Measurements from ENCODE around the gene UNK.
"Not testable (repeated sequence)": the region's sequence is repeated elsewhere in the genome, so short reads cannot be mapped to it uniquely, and the experiment has no call there.

Gene UNK

DNA sequence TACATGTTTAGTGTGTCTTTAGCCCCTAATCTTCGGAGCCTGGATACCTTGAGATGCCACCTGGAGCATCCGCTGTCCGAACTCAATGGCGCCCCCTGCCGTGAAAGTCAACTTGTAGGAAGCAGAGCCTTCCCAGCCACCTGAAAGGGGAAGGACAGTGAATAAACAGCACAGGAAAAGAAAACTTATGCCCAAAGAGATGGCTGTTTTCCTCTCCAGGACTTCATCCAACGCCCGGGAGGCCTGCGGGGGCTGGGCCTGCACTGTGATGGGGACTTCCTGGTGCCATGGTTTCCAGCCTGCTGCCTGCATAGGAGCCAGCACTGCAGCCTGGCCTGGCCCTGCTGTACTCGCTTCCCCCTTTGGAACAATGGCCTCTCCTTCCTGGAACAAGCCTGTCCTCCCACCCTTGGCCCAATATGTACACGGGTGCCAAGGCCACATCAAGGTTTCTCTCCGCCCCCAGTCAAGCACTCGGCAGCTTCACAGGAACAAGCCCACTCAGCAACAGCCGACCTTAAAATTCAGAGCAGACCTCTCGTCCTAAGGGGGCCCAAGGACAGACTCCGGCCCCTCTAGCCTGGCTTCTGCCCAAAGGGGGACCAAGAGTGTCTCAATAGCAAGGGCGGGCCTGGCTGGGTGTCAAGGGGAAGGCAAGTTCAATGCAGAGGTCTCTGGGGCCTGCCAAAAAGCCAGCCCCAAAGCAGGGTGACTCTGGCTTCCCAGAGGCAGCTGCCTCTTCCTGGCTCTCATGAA, 64.1 kb downstream of the UNK start:
- peak in 1 of 2 donors; percentile 58 for DNase-seq (ENCODE audit: low read depth in 2 of 2)

DNA sequence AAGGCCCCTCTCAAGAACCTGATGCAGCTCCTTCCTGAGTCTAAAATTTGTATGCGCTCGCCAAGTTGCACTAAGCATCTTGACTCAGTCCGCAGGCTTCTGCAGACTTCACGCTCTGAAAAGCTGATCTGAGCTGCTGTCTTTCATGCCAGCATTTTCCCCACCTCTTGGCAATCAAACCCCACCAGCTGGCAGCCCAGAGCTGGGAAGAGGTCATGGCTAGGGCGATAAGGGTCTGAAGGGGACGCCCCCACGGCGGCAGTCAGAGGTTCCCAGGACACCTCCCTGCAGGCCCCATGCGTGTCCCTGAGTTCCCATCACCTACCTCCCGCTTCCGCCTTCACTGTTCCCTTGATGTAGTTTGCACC, 64.7 kb downstream of the UNK start:
- DNase-seq (ENCODE audit: low read depth in 2 of 2): no peak

DNA sequence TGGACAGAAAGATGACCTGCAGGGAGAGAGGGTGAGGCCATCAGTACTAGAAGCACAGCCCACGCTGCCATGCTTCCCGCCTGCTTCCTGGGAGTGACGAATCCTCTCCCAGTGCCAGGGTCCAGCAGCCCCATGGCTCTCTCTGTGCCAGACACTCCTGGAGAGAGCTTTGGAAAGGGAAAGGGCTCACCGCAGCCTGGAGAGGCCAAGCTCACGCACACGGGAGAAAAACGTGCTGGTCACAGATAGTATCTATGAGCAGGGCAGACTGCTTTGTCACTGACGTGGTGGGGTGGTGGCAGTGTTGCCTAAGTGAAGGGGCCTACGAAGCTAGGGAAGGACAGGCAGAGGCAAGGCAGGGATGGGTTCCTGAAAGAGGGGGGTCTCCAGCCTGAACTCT, 65.1 kb downstream of the UNK start:
- no peak for DNase-seq (ENCODE audit: low read depth in 2 of 2)

DNA sequence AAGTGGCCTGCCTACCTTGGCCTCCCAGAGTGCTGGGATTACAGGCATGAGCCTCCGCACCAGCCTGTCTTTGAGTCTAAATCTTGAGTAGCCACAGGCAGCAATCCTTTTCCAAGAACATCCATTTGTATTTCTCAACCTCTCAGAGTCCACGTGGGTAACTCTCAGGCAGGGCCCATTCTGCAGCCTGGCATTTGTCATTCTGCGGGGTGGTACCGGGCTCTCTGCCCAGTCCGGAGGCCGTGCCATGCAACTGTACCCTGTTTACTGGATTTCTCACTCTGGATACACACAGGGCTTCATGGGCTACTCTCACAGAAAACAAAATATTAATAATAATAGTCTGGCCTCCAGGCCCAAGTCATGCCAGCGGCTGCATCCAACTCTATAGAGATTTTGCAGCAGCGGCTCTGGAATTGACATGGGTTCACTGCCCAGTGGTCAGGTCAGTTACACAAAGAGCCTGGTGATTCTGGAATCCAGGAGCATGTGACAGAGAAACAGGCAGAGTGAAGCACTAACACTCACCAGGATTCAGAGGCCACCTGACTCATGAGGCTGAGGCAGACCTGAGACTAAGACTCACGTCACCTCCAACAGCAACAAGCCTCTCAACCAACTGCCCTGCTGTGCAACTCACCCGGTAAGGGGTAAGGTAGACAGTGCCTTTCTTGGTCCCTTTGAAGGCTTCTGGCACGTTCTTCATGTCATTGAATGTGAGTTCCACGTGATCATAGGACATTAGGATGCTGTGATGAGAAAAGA, 66.5 kb downstream of the UNK start:
- DNase-seq (ENCODE audit: low read depth in 2 of 2): no peak

DNA sequence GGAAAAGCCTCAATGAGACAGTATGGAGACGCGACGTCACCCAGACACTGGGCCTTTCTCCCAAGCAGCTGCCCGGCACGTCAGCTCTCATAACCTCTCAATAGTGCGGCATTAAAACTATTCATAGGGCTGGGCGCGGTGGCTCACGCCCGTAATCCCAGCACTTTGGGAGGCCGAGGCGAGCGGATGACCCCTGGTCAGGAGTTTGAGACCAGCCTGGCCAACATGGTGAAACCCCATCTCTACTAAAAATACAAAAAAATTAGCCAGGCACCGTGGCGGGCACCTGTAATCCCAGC, 67.0 kb downstream of the UNK start:
- DNase-seq (ENCODE audit: low read depth in 2 of 2): not testable (repeated sequence)

DNA sequence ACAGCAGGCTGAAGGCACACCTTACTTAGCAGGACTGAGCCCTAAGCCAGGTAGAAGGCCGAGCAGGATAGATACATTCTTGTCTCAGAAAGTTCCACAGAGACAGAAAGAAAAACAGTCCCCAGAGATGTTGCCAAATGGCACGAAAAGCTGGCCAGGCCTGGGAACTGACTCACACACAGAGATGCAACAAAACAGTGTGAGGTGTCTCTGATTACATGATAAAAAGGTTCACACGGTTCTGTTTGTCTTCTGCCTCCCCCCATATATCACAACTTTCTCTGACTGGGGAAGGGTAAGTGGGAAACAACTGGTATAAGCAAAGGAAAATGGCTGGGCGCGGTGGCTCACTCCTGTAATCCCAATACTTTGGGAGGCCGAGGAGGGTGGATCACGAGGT, 68.8 kb downstream of the UNK start:
- no peak for DNase-seq (ENCODE audit: low read depth in 2 of 2)

DNA sequence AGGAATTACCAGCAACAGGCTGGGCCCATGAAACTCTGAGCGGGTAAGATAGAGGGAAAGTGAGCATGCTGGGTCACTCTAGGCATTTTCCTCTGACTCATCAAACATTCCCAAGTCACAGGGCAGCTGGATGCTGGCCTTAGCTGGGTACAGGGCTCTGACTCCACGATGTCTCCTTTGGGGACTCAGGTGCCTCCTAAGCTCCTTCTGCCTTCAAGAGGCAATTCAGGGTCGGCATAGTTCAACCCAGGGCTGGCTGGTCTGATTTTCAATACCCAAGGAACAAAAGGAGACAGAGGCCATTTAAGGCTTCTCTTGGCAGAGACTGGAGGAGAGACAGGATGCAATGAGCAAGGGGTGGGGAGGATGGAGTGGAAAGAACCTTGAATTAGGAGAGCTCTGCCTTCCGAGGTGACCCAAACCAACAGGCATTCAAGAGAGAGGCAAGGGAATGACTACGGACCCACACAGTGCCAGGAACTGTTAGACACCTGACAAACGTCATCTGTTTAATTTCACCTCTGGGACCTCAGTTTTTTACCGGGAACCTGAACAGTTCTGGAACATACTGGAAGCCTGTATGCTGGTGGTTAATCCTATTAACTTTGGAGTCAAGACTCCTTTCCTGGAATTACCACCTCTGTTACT, 69.6 kb downstream of the UNK start:
- DNase-seq (ENCODE audit: low read depth in 2 of 2): no peak

DNA sequence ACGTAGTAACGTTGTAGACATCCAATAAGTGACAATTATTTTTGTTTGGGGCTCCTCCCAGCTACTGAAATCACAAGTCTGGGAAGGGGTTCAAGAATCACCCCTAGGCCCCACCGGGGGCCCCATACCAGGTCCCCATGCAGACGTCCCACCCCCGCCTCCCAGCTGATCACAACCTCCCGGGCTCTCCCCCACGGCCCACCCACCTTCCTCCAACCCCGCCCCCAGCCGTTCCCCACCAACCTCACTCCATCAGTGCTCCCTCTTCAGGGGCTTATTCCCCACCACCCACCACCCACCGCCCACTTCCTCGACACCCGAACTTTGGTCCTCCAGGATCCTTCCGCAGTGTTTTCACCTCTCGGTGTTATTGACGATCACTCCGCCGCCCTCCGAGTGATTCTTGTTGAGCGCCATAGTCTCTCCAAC, 70.3 kb downstream of the UNK start:
- no peak for DNase-seq (ENCODE audit: low read depth in 2 of 2)

DNA sequence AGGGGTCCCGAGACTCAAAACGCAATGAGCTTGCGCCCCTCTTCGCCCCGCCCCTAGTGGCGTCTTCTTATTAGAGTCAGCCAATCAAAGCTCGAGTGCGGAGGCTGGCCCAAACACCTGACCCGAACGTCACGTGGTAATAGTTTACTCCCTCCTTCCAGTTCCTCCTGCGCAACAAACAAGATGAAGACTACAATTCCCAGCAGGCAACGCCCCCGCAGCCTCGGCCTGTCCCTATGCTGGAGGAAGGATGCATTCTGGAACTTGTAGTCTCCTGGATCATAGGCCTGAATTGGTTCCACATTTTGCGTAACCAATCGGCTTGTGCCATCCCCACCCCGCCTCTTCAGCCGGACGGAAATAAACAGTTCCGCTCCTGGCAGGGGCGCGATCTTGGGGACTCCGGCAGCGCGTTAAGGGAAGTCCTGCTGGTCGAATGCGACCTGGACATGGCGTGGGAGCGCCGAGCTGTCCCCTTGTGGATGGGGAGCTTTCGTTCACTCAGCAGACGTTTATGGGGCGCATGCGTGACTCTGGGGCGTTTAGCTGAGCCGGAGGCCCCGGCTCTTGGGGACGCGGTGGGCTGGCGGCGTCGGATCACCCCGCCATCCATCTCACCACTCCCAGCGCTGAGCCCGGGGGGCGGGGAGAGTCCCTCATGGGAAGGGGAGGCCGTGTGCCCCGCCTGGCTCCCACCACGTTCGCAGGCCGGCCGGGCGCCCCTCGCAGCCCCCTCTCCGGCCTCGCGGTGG, 70.9 kb downstream of the UNK start, which contains the start of gene WBP2:
TSS of gene WBP2 (minus strand) at position 26 of the 752 bp plus-strand sequence. CDS start 38 bp downstream, outside the sequence.
- DNase-seq (ENCODE audit: low read depth in 2 of 2): peak; percentile 94 to 99

DNA sequence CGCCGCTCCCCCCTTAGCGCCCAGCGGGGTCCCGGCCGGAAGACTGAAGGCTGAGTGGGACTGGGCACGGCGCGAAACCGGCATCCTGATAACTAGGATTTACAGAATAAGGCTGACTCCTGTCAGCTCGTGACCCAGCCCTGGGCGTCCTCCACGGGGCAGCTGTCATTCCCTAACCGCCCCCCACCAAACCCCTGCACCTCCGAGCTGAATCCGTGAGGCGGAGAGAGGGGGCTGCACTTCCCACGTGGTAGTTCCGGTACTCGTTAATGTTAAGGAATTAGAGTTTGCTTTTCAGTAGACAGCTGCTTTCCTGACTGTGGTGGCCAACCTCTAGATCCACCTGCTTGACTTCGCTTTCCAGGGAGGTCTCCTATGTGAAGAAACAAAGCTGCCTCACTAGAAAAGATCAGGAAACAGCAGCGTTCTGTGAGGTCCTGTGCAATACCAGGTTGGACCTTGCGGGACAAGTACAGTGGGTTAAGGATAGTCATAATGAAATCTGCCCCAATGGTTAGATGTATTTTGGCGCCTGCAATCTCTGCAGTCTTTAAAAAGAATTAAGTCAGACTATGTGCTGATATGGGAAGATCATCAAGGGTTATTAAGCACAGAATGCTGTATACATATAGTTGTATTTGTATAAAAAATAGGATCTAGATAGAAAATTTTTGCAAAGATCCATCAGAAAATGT, 71.6 kb downstream of the UNK start:
- DNase-seq (ENCODE audit: low read depth in 2 of 2): no peak

DNA sequence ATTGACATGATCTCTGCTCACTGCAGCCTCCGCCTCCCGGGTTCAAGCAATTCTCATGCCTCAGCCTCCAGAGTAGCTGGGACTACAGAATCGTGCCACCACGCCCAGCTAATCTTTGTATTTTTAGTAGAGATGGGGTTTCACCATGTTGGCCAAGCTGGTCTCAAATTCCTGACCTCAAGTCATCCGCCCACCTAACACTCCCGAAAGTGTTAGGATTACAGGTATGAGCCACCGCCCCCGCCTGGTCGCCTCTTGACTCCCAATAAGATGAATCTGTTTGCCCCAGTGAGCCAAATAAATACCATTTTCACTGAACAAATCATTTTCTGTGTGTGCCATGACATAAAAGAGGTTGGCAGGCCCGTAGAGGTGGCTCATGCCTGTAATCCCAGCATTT, 74.8 kb downstream of the UNK start:
- not testable (repeated sequence) for DNase-seq (ENCODE audit: low read depth in 2 of 2)

DNA sequence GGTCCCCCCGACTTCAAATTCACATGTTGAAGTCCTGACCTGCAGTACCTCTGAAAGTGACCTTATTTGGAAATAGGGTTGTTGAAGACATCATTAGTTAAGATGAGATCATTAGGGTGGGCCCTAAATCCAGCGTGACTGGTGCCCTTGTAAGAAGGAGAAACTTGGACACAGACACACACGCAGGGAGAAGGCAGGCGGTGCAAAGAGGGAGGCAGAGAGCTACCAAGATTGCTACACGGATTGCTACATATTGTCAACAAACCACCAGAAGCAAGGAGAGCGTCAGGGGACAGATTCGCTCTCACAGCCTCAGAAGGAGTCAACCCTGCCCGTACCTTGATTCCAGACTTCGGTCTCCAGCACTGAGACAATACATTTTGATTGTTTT, 77.3 kb downstream of the UNK start:
- no peak for DNase-seq (ENCODE audit: low read depth in 2 of 2)

DNA sequence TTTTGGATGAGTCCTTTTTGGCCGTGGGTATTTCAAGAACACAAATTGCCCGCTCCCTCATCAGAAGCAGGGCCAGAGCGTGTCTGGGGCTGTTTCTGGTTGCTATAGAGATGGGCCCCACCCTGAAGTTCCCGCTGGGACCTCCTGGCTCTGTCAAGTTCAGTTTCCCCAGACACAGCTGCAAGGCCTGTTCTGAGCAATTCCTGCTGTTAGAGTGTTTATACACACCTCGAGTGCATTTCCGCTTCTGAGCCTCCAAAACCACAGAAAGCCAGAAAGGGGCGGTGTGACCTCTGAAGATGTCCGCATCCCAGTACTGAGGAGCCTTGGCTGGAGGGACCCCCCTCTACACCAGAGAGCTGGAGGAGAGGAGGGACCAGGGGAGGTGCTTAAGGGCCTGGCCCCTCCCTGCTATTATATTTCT, 79.9 kb downstream of the UNK start:
- no peak for DNase-seq (ENCODE audit: low read depth in 2 of 2)

DNA sequence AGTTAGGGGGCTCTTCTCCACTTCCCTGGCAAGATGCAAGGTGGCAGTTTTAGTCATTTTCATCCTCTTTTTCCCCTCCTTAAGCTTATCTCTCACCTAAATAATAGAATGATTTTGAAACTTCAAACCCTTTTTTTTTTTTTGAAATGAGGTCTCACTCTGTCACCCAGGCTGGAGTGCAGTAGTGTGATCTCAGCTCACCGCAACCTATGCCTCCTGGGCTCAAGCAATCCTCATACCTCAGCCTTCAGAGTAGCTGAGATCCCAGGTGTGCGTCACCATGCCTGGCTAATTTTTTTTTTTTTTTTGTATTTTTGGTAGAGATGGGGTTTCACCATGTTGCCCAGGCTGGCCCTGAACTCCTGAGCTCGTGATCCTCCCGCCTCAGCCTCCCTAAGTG, 80.3 kb downstream of the UNK start:
- DNase-seq (ENCODE audit: low read depth in 2 of 2): not testable (repeated sequence)

DNA sequence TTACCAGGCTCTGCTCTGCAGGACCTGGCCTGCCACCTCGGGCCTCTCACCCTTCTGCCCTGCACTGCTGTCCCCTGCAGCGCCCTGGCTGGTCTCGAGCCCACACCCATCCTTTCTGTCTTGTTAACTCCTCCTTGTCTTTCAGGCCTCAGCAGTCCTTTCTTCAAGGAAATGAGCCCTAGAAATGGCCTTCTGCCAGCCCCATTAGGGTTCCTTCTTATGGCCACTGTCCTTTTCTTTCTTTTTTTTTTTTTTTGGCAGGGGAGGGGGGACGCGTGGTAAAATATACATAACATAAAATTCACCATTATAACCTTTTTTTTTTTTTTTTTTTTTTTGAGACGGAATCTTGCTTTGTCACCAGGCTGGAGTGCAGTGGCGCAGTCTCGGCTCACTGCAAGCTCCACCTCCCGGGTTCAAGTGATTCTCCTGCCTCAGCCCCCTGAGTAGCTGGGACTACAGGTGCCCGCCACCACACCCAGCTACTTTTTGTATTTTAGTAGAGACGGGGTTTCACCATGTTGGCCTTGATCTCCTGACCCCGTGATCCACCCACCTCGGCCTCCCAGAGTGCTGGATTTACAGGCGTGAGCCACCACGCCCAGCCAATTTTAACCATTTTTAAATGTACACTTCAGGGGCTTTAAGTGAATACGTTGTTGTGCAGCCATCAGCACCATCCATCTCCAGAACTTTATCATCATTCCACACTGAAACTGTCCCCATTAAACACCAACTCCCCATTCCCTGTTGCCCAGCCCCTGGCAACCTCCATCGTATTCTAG, 81.0 kb downstream of the UNK start:
- not testable (repeated sequence) for DNase-seq (ENCODE audit: low read depth in 2 of 2)

DNA sequence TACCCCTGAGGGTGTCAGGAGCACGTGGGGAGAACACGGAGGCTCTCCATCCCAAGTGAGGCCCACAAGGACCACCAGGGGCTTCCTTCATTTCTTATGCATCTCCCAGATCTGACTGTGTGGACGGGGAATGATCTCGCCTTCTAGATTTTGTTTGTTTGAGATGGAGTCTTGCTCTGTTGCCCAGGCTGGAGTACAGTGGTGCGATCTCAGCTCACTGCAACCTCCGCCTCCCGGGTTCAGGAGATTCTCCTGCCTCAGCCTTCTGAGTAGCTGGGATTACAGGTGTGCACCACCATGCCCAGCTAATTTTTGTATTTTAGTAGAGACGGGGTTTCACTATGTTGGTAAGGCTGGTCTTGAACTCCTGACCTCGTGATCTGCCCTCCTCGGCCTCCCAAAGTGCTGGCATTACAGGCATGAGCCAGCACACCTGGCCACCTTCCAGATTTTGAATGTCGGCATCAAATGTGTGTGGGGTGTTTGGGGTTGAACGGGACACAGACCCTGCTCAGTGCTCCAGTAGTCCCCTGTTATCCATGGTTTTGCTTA, 84.2 kb downstream of the UNK start:
- DNase-seq (ENCODE audit: low read depth in 2 of 2): not testable (repeated sequence)

DNA sequence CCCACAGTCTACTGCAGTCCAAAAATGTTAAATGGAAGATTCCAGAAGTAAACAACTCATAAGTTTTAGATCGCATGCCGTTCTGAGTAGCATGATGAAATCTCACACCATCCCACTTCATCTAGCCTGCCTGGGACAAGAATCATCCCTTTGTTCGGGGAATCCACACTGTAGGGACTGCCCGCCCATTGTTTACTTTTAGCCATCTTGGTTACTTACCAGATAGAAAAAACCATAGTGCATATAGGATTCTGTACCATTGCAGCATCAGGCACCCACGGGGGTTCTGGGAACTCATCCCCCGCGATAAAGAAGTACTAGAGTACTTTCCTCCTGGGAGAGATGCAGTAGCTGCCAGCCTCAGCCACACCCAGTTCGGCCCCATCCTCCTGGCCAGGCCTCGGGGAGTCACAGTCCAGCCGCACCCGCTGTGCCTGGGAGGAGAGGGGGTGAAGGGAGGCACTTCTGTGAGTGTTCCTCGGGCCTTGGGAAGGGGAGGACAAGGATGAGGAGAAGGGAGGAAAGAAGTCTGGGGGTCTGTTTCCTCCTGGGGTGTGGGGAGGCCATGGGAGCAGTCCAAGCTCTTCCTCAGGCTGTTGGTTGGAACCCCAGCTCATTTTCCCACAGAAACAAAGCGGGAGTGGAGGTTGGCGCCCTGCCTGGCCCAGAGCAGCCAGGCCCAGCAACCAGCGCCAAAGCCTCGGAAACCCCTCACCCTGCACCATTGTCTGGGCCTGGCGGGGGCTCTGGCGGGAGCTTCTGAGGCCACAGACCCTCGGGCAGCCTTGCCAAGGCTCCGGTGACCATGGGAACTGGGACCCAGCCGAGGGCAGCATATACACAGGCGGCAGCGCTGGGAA, 84.9 kb downstream of the UNK start:
- no peak for DNase-seq (ENCODE audit: low read depth in 2 of 2)

DNA sequence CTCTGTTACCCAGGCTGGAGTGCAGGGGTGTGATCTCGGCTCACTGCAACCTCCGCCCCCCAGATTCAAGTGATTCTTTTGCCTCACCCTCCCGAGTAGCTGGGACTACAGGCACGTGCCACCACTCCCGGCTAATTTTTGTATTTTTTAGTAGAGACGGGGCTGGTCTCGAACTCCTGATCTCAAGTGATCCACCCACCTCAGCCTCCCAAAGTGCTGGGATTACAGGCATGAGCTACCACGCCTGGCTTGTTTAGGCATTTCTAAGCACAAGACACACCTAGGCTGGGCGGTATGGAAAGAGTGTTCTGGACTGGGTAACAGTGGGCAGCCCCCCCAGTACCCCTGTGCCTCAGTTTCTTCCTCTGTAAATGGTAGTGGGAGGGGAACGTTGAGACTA, 85.6 kb downstream of the UNK start:
- DNase-seq (ENCODE audit: low read depth in 2 of 2): not testable (repeated sequence)
